IMR-90 (cell line): ENCODE results near the gene HMCES. TPM values are rescaled to one million over a fixed set of nuclear protein-coding genes. Genes with fewer than 3 reads are reported as not detected.
"Not testable (repeated sequence)": the region's sequence is repeated elsewhere in the genome, so short reads cannot be mapped to it uniquely, and the experiment has no call there.

Experiments
- ATAC-seq: fragments of 200-7000 bp; cut with Tn5 transposase; 2 replicates; pipeline ENCODE4 v1.9.1; 2020; ENCODE audit warnings: low read depth, mild to moderate bottlenecking, moderate library complexity
- BruUV-seq: library from RNA; stranded (reverse); fragments of 400-500 nt; replicated peaks from 2 replicates; lab custom pipeline; 2021; lab: Mats Ljungman, UMichigan
- CTCF ChIA-PET: fragments of 300-600 bp; formaldehyde crosslinking; extraction: SDS; loops from one replicate; lab custom pipeline; 2021; ENCODE audit warnings: antibody characterized with exemption; lab: Yijun Ruan, JAX
- POLR2A ChIA-PET: fragments of 300-600 bp; sonication (Branson Sonifier 250); formaldehyde crosslinking; loops from one replicate; lab custom pipeline; 2022; ENCODE audit warnings: antibody characterized with exemption; ENCODE audit not compliant: unreplicated experiment; lab: Charles Lee
- DNase-seq: peaks from one replicate; pipeline ENCODE4 v3.0.0; 2013
- H2AFZ ChIP-seq: replicated peaks from 2 replicates; pipeline ENCODE3; 2013; ENCODE audit warnings: low read length, mild to moderate bottlenecking; ENCODE audit not compliant: poor library complexity
- H2AK5ac ChIP-seq: 2 replicates; pipeline ENCODE4 v1.6.1; 2013; ENCODE audit warnings: low read depth, low read length, inconsistent platforms
- H2AK9ac ChIP-seq: replicated peaks from 2 replicates; pipeline ENCODE3; 2013; ENCODE audit warnings: mild to moderate bottlenecking, low read depth, low read length, moderate library complexity; ENCODE audit not compliant: poor library complexity
- H2BK120ac ChIP-seq: 2 replicates; pipeline ENCODE4 v1.6.1; 2013; ENCODE audit warnings: low read depth, low read length, inconsistent platforms
- H2BK15ac ChIP-seq: 3 replicates; pipeline ENCODE4 v1.6.1; 2013; ENCODE audit warnings: low read depth, low read length, inconsistent platforms
- H2BK20ac ChIP-seq: 2 replicates; pipeline ENCODE4 v1.6.1; 2013; ENCODE audit warnings: low read depth, mild to moderate bottlenecking, inconsistent platforms, low read length, moderate library complexity
- H2BK5ac ChIP-seq: 2 replicates; pipeline ENCODE4 v1.6.1; 2013; ENCODE audit warnings: mild to moderate bottlenecking, low read depth, low read length, inconsistent platforms; ENCODE audit not compliant: poor library complexity, severe bottlenecking
- H3K14ac ChIP-seq: replicated peaks from 2 replicates; pipeline ENCODE4 v1.6.1; 2013; ENCODE audit warnings: low read depth, low read length, inconsistent platforms
- H3K18ac ChIP-seq: 2 replicates; pipeline ENCODE4 v1.6.1; 2013; ENCODE audit warnings: low read depth, low read length, control low read depth
- H3K23ac ChIP-seq: 2 replicates; pipeline ENCODE4 v1.6.1; 2013; ENCODE audit warnings: low read depth, low read length, inconsistent platforms
- H3K27ac ChIP-seq: 2 replicates; pipeline ENCODE4 v1.5.1; 2013; ENCODE audit warnings: mild to moderate bottlenecking, control low read depth, low read length; ENCODE audit not compliant: insufficient read depth
- H3K27me3 ChIP-seq: 2 replicates; pipeline ENCODE4 v1.6.1; 2013; ENCODE audit warnings: low read length; ENCODE audit not compliant: control insufficient read depth, insufficient read depth
- H3K36me3 ChIP-seq: 2 replicates; pipeline ENCODE4 v1.6.1; 2013; ENCODE audit warnings: low read length, mixed read lengths; ENCODE audit not compliant: control insufficient read depth, insufficient read depth
- H3K4ac ChIP-seq: 2 replicates; pipeline ENCODE4 v1.6.1; 2013; ENCODE audit warnings: low read depth, low read length, inconsistent platforms
- H3K4me1 ChIP-seq: 2 replicates; pipeline ENCODE4 v1.6.1; 2013; ENCODE audit warnings: low read length, mixed read lengths; ENCODE audit not compliant: control insufficient read depth, insufficient read depth
- H3K4me2 ChIP-seq: 2 replicates; pipeline ENCODE4 v1.6.1; 2013; ENCODE audit warnings: low read depth, mild to moderate bottlenecking, control low read depth, low read length, moderate library complexity
- H3K4me3 ChIP-seq: 2 replicates; pipeline ENCODE4 v1.5.1; 2013; ENCODE audit warnings: low read depth, mild to moderate bottlenecking, control low read depth, low read length, moderate library complexity; ENCODE audit not compliant: insufficient read depth
- H3K56ac ChIP-seq: 2 replicates; pipeline ENCODE4 v1.6.1; 2013; ENCODE audit warnings: low read length, inconsistent platforms; ENCODE audit not compliant: insufficient read depth; ENCODE audit errors: extremely low read depth
- H3K79me1 ChIP-seq, 2 experiments: 2 replicates each; pipeline ENCODE4 v1.6.1; 2013; ENCODE audit warnings: low read length in 2 of 2, inconsistent platforms in 1 of 2, low read depth in 1 of 2
- H3K9ac ChIP-seq: 2 replicates; pipeline ENCODE4 v1.6.1; 2013; ENCODE audit warnings: low read depth, low read length, control low read depth
- H3K9me1 ChIP-seq: 2 replicates; pipeline ENCODE4 v1.6.1; 2013; ENCODE audit warnings: low read length, inconsistent platforms; ENCODE audit not compliant: insufficient read depth
- H3K9me3 ChIP-seq: 2 replicates; pipeline ENCODE4 v1.6.1; 2013; ENCODE audit warnings: low read length; ENCODE audit not compliant: control insufficient read depth, insufficient read depth
- H4K20me1 ChIP-seq: 2 replicates; pipeline ENCODE4 v1.6.1; 2013; ENCODE audit warnings: low read length, inconsistent platforms; ENCODE audit not compliant: insufficient read depth
- H4K5ac ChIP-seq: 2 replicates; pipeline ENCODE4 v1.6.1; 2013; ENCODE audit warnings: mild to moderate bottlenecking, low read depth, low read length, control low read depth
- H4K8ac ChIP-seq, 2 experiments: 2 replicates each; pipeline ENCODE4 v1.6.1; 2013; ENCODE audit warnings: low read depth in 2 of 2, low read length in 2 of 2, control low read depth in 1 of 2, inconsistent platforms in 1 of 2
- H4K91ac ChIP-seq: 2 replicates; pipeline ENCODE4 v1.6.1; 2013; ENCODE audit warnings: low read depth, low read length, inconsistent platforms; ENCODE audit not compliant: insufficient read depth
- WGBS, 2 experiments: methylation state at CpG; one replicate each; pipeline versions ENCODE4 v1.1.5 to v1.1.7; 2013; ENCODE audit warnings: missing lambda C conversion rate in 2 of 2; ENCODE audit not compliant: insufficient read length in 1 of 2; ENCODE audit errors: extremely low coverage in 2 of 2; 5-methylcytosine and 5-hydroxymethylcytosine counted together
- dilution Hi-C: fragments of 300-500 bp; cut with HindIII; formaldehyde crosslinking; loops from one replicate; pipeline ENCODE4 v1.14.3; 2018; ENCODE audit warnings: low sequenced_read_pairs; ENCODE audit not compliant: unreplicated experiment
- in situ Hi-C: fragments of 300-500 bp; cut with MboI; formaldehyde crosslinking; loops from 3 replicates; pipeline ENCODE4 v1.14.3; 2019; ENCODE audit warnings: low sequenced_read_pairs, inconsistent platforms, mixed read lengths
- intact Hi-C: fragments of 100-400 bp; cut with micrococcal nuclease; formaldehyde crosslinking; loops from 2 replicates; pipeline ENCODE4 v1.10.0; 2022
- polyA plus RNA-seq, 3 experiments: library from polyadenylated mRNA; depleted of rRNA; stranded (reverse); fragments of >200 nt; gene quantifications; 2 replicates each; pipeline ENCODE4 v1.2.3, GENCODE V29; 2012; ENCODE audit warnings: low replicate concordance in 1 of 3
- total RNA-seq: library from RNA; depleted of rRNA; stranded (reverse); fragments of >200 nt; gene quantifications from 2 replicates; pipeline ENCODE4 v1.2.3, GENCODE V29; 2012

The HMCES gene
- total and polyA plus RNA-seq, 2 of the 4 experiments (the other 2 are of a cell fraction): 26.0 to 30.5 TPM

- H3K4me3 ChIP-seq, in situ Hi-C loops, CTCF ChIA-PET: not testable (repeated sequence)
Measured at GRCh38 chr3:129339186-129339585, 60.5 kb downstream of the HMCES start.

GRCh38 chr3:129339833-129340232, 61.2 kb downstream of the HMCES start:
- H3K9ac ChIP-seq, H3K79me1 ChIP-seq, H3K27me3 ChIP-seq, DNase-seq, H2BK5ac ChIP-seq, H3K18ac ChIP-seq, H2BK120ac ChIP-seq, dilution Hi-C loops, H2AK5ac ChIP-seq, H3K4ac ChIP-seq, intact Hi-C loops, H2AK9ac ChIP-seq, H4K20me1 ChIP-seq, H2BK20ac ChIP-seq, POLR2A ChIA-PET, H3K27ac ChIP-seq, H3K9me3 ChIP-seq, BruUV-seq, H4K8ac ChIP-seq, H3K4me2 ChIP-seq, H3K36me3 ChIP-seq, H3K56ac ChIP-seq, CTCF ChIA-PET, ATAC-seq, H3K4me3 ChIP-seq, H2BK15ac ChIP-seq, in situ Hi-C loops, H3K14ac ChIP-seq, H3K23ac ChIP-seq, H2AFZ ChIP-seq, H3K4me1 ChIP-seq, H3K9me1 ChIP-seq, H4K91ac ChIP-seq, H4K5ac ChIP-seq: not testable (repeated sequence)
- WGBS, 2 experiments: no CpG with 5 or more reads among the region's 30 CpGs

More at GRCh38 chr3:129339186-129339585, 60.5 kb downstream of the HMCES start:
- ATAC-seq, H4K8ac ChIP-seq, H3K4me1 ChIP-seq, H4K20me1 ChIP-seq, H3K23ac ChIP-seq, H3K27me3 ChIP-seq, H2BK5ac ChIP-seq, H3K4me2 ChIP-seq, H4K91ac ChIP-seq, H2BK20ac ChIP-seq, H3K36me3 ChIP-seq, H3K9ac ChIP-seq, H2BK120ac ChIP-seq, H3K27ac ChIP-seq, H2AFZ ChIP-seq, dilution Hi-C loops, intact Hi-C loops, H3K79me1 ChIP-seq, H3K14ac ChIP-seq, H2AK5ac ChIP-seq, H3K9me1 ChIP-seq, DNase-seq, H3K18ac ChIP-seq, BruUV-seq, H3K4ac ChIP-seq, H3K56ac ChIP-seq, H3K9me3 ChIP-seq, H2AK9ac ChIP-seq, H4K5ac ChIP-seq, H2BK15ac ChIP-seq, POLR2A ChIA-PET: not testable (repeated sequence)
- no CpG with 5 or more reads among the region's 36 CpGs for WGBS, 2 experiments
